ENCODE data around the gene EDEM2.

The EDEM2 gene

GRCh38 chr20:35133031-35133430 is 14.1 kb downstream of the EDEM2 start:
- TF ChIP-seq CTCF (conservative IDR thresholded peaks at IDR 0.05; ENCODE audit: low read depth, low read length) = no peak
- no peak overlapping the region for H3K4me3 ChIP-seq (ENCODE audit: low read depth, low read length)
- DNase-seq (ENCODE audit: low read depth) = no peak

DNA sequence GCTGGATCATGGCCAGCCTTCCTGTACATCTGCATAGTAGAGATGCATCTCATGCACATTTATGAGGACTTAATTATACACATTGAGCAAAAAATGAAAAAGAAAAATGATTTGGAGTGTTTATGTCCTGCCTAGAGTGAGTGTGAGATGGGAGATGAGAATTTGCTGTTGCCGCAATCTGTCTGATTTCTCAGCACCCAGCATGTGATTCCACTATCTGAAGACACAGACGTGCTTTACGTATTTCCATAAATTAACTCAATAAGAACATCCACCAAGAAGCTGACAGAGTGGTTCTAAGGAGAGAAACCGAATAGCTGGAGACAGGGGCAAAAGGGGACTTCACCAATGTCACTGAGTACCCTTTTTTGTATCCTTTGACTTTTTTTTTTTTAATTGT is 15.2 kb downstream of the EDEM2 start:
- TF ChIP-seq CTCF (conservative IDR thresholded peaks at IDR 0.05; ENCODE audit: low read depth, low read length) = no peak
- DNase-seq (ENCODE audit: low read depth) = no peak
- no peak overlapping the region for H3K4me3 ChIP-seq (ENCODE audit: low read depth, low read length)

DNA sequence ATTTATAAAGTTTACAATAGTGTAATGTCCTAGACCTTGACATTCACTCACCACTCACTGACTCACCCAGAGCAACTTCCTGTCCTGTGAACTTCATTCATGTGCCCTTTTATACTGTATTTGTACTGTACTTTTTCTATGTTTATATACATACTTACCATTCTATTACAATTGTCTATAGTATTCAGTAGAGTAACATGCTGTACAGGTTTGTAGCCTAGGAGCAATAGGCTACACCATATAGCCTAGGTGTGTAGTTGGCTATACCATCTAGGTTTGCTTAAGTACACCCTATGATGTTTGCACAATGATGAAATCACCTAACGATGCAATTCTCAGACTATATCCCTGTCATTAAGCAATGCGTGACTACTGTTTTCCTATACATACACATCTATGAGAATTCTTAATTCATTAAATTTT is 17.5 kb downstream of the EDEM2 start:
- no peak overlapping the region for H3K4me3 ChIP-seq (ENCODE audit: low read depth, low read length)
- TF ChIP-seq CTCF (conservative IDR thresholded peaks at IDR 0.05; ENCODE audit: low read depth, low read length) = no peak
- DNase-seq (ENCODE audit: low read depth) = peak; percentile 63

DNA sequence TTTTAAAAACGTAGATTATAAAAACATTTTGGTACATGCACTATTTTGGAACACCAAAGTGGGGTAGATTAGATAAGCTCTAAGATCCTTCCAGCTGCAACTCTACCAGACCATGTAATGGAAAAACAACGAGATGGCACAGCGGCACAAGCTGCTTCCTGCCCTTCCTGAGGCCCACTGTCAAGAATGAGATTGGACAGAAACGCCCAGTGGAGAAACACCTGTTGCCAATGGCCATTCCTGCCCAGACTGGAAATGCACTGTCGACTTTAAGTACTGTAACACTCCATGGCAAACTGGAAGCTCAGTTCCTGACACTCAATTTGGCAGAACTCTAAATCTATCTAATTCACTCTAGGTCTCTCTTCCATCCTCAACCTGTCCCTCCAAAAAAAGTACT is 21.4 kb downstream of the EDEM2 start:
- TF ChIP-seq CTCF (conservative IDR thresholded peaks at IDR 0.05; ENCODE audit: low read depth, low read length) = no peak
- no peak for DNase-seq (ENCODE audit: low read depth)
- H3K4me3 ChIP-seq (ENCODE audit: low read depth, low read length) = no peak overlapping the region

DNA sequence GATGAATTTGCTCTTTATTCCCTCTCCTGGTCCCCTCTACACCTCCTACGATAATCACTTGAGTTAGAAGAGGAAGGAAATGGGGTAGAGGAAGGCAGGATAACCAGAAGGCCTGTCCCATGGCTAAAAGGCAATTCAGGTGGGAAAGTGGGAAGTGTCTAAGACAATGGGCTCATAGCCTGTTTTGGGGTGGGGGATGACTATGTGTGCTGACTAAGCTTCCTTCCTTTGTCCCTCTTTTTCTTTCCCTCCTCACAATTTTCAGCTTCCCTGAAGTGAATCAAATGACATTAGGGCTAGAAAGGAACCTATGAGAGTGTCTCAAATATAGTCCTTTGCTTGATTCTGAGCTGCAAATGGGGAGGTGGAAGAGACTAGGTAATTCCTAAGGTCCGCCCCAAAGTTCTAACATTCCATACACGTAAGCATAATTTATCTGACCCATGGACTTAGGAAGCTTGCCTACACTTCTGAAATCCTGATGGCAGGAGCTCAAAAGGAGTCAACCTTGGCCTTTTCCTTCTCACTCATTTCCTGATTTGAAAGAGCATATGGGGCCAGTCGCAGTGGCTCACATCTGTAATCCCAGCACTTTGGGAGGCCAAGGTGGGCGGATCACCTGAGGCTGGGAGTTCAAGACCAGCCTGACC is 24.3 kb downstream of the EDEM2 start:
- TF ChIP-seq CTCF (conservative IDR thresholded peaks at IDR 0.05; ENCODE audit: low read depth, low read length) = no peak
- DNase-seq (ENCODE audit: low read depth) = no peak
- H3K4me3 ChIP-seq (ENCODE audit: low read depth, low read length) = no peak overlapping the region

GRCh38 chr20:35121186-35121585 is 25.9 kb downstream of the EDEM2 start:
- no peak overlapping the region for H3K4me3 ChIP-seq (ENCODE audit: low read depth, low read length)
- DNase-seq (ENCODE audit: low read depth) = peak; percentile 74
- TF ChIP-seq CTCF (conservative IDR thresholded peaks at IDR 0.05; ENCODE audit: low read depth, low read length) = no peak

DNA sequence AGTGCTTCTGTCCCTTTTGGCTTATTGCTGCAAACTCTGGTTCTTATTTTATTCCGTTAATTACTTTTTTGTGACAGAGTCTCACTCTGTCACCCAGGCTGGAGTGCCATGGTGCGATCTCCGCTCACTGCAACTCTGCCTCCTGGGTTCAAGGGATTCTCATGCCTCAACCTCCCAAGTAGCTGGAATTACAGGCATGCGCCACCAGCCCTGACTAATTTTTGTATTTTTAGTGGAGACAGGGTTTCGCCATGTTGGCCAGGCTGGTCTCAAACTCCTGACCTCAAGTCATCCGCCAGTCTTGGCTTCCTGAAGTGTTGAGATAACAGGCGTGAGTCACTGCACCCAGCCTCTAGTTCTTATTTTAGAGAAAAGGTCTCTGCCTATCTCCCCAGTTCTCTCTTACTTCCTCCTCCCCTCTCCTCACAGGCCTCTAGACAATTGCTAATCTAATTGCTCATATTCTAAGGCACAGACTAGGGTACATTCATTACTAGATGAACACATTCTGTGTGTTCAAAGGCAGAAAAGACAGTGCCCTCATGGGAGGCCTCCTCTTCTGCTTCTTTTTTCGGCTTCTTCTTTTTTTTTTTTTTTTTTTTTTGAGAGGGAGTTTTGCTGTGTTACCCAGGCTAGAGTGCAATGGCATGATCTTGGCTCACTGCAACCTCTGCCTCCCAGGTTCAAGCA is 27.0 kb downstream of the EDEM2 start:
- H3K4me3 ChIP-seq (ENCODE audit: low read depth, low read length) = no peak overlapping the region
- no peak for TF ChIP-seq CTCF (conservative IDR thresholded peaks at IDR 0.05; ENCODE audit: low read depth, low read length)
- peak; percentile 92 for DNase-seq (ENCODE audit: low read depth)
